DMS79 treated with DMSO at 0.1 percent for 48 hours (cell line): ENCODE results near the gene MAN1A2.

Experiments
- DNase-seq: peaks from one replicate; lab custom pipeline; 2025; lab: John Stamatoyannopoulos, UW

The MAN1A2 gene

GRCh38 chr1:117359561-117360289, 7.5 kb upstream of the MAN1A2 start:
- DNase-seq = no peak

GRCh38 chr1:117362986-117363385, 4.3 kb upstream of the MAN1A2 start:
- no peak for DNase-seq

- DNase-seq = no peak
Measured at GRCh38 chr1:117363571-117364048, 3.6 kb upstream of the MAN1A2 start.

GRCh38 chr1:117364240-117364639, 3.0 kb upstream of the MAN1A2 start:
- DNase-seq = no peak

- DNase-seq = peak; percentile 43
Measured at GRCh38 chr1:117365350-117366176, 1.7 kb upstream of the MAN1A2 start.

GRCh38 chr1:117366177-117367045, 838 bp upstream of the MAN1A2 start:
- peak; percentile 51 for DNase-seq

GRCh38 chr1:117368116-117369108, 1.2 kb downstream of the MAN1A2 start:
- DNase-seq = peak; percentile 43

GRCh38 chr1:117370071-117370470, 2.8 kb downstream of the MAN1A2 start:
- DNase-seq = no peak

- DNase-seq = no peak
Measured at GRCh38 chr1:117370509-117370908, 3.3 kb downstream of the MAN1A2 start.

- no peak for DNase-seq
Measured at GRCh38 chr1:117371441-117372151, 4.3 kb downstream of the MAN1A2 start.

- DNase-seq = no peak
Measured at GRCh38 chr1:117372863-117373412, 5.7 kb downstream of the MAN1A2 start.

- no peak for DNase-seq
Measured at GRCh38 chr1:117373932-117374331, 6.7 kb downstream of the MAN1A2 start.

GRCh38 chr1:117375327-117375726, 8.1 kb downstream of the MAN1A2 start:
- no peak for DNase-seq

GRCh38 chr1:117387060-117387633, 19.9 kb downstream of the MAN1A2 start:
- no peak for DNase-seq

- DNase-seq = no peak
Measured at GRCh38 chr1:117388328-117388727, 21.1 kb downstream of the MAN1A2 start.

- no peak for DNase-seq
Measured at GRCh38 chr1:117389284-117389683, 22.0 kb downstream of the MAN1A2 start.

- no peak for DNase-seq
Measured at GRCh38 chr1:117389779-117390178, 22.5 kb downstream of the MAN1A2 start.

GRCh38 chr1:117392771-117393170, 25.5 kb downstream of the MAN1A2 start:
- DNase-seq = no peak

GRCh38 chr1:117396074-117396473, 28.8 kb downstream of the MAN1A2 start:
- DNase-seq = no peak

- no peak for DNase-seq
Measured at GRCh38 chr1:117396636-117397035, 29.4 kb downstream of the MAN1A2 start.
